Gastroesophageal sphincter (tissue), 4 donors: ENCODE data around the gene NR2C2. TPM values are rescaled to one million over a fixed set of nuclear protein-coding genes. Genes with fewer than 3 reads are reported as not detected.

Experiments
- ATAC-seq: fragments of 150-250 bp; one replicate; pipeline ENCODE4 v1.9.1; 2016; ENCODE audit warnings: mild to moderate bottlenecking, moderate library complexity
- H3K27ac ChIP-seq, 4 donors: fragments of 200-600 bp; sonication (generic) in 3 of 4; 1 replicate in 3 of 4; 2 replicates in 1 of 4; pipeline ENCODE4 v1.5.1; 2016 to 2019
- H3K27me3 ChIP-seq: fragments of 200-600 bp; sonication (generic); one replicate; pipeline ENCODE4 v1.5.1; 2019
- H3K36me3 ChIP-seq, 2 donors: fragments of 200-600 bp; sonication (generic); one replicate each; pipeline ENCODE4 v1.5.1; 2019; ENCODE audit warnings: control low read depth in 1 of 2
- H3K4me1 ChIP-seq, 3 donors: fragments of 200-600 bp; sonication (generic); 1 replicate in 2 of 3; 2 replicates in 1 of 3; pipeline ENCODE4 v1.5.1; 2016 to 2019; ENCODE audit warnings: control low read depth in 2 of 3
- H3K4me3 ChIP-seq, 2 donors: fragments of 200-600 bp; sonication (generic); one replicate each; pipeline ENCODE4 v1.5.1; 2019; ENCODE audit warnings: mild to moderate bottlenecking in 1 of 2, moderate library complexity in 1 of 2
- H3K9me3 ChIP-seq, 3 donors: fragments of 200-600 bp; sonication (generic); one replicate each; pipeline ENCODE4 v1.5.1; 2017 to 2019; ENCODE audit warnings: control low read depth in 2 of 3
- EP300 ChIP-seq: sonication (generic); formaldehyde crosslinking; IDR thresholded peaks from one replicate; pipeline ENCODE4 v1.6.1; 2017; ENCODE audit warnings: antibody characterized with exemption, mild to moderate bottlenecking
- POLR2A ChIP-seq, 2 donors: fragments of 450-650 bp; IDR thresholded peaks; one replicate each; pipeline ENCODE4 v1.6.1; 2017; ENCODE audit warnings: antibody characterized with exemption in 2 of 2, mild to moderate bottlenecking in 2 of 2, moderate library complexity in 1 of 2
- POLR2AphosphoS5 ChIP-seq: sonication (generic); formaldehyde crosslinking; IDR thresholded peaks from one replicate; pipeline ENCODE4 v1.6.1; 2017; ENCODE audit warnings: antibody characterized with exemption
- WGBS, 2 donors: methylation state at CpG; one replicate each; pipeline ENCODE4 v1.1.5; 2018; ENCODE audit warnings: low coverage in 1 of 2; 5-methylcytosine and 5-hydroxymethylcytosine counted together
- total RNA-seq, 4 donors: library from RNA; depleted of rRNA; stranded (reverse); fragments of >200 nt; gene quantifications; one replicate each; pipeline ENCODE4 v1.1.0, GENCODE V29; 2016
- TF ChIP-seq, protein P1 (sequence below), 4 experiments: fragments of 200-600 bp in 2 of 4; fragments of 450-650 bp in 2 of 4; sonication (generic) in 1 of 4; IDR thresholded peaks; one replicate each; pipeline ENCODE4 v1.5.1; 2017 to 2019; ENCODE audit warnings: antibody characterized with exemption in 4 of 4, mild to moderate bottlenecking in 2 of 4, moderate library complexity in 2 of 4

The NR2C2 gene
- total RNA-seq, 4 donors from 2014 or later, result 35.8 to 56.2 (median 40.7) TPM

DNA sequence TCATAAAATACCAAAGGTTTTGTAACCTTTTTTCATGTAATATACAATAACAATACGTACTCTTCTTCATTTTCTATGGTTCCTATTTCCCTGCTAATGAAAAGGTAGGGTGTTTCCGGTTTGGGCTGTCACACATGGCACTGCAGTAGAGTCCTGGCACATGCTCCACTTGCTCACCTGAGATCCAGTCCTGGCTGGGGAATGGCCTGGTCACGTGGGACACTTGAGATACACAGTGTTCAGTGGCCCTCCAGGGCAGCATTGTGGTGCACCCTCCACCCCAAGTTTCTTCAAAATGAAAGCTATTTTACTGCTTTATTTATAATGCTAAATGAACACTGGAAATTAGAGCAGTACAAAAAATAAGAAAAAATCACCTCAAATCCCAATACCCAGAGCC lies 94.6 kb downstream of the NR2C2 start:
- 86 to 100% methylated on average over 1 to 3 of the region's 3 CpGs for WGBS, 2 donors
- ATAC-seq, result no peak
- Histone ChIP-seq H3K27me3 (no peaks in the 10 kb centered on the region), H3K4me3 (no peak overlapping the region), H3K4me1 (peaks cover 0 to 9% (median 0%) of the 10 kb centered on the region in 3 donors), H3K36me3 (peaks cover 0 to 100% of the 10 kb centered on the region in 2 donors), H3K9me3 (no peaks in the 10 kb centered on the region), H3K27ac (no peak overlapping the region)
- TF ChIP-seq, protein P1, sequence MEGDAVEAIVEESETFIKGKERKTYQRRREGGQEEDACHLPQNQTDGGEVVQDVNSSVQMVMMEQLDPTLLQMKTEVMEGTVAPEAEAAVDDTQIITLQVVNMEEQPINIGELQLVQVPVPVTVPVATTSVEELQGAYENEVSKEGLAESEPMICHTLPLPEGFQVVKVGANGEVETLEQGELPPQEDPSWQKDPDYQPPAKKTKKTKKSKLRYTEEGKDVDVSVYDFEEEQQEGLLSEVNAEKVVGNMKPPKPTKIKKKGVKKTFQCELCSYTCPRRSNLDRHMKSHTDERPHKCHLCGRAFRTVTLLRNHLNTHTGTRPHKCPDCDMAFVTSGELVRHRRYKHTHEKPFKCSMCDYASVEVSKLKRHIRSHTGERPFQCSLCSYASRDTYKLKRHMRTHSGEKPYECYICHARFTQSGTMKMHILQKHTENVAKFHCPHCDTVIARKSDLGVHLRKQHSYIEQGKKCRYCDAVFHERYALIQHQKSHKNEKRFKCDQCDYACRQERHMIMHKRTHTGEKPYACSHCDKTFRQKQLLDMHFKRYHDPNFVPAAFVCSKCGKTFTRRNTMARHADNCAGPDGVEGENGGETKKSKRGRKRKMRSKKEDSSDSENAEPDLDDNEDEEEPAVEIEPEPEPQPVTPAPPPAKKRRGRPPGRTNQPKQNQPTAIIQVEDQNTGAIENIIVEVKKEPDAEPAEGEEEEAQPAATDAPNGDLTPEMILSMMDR (IDR thresholded peaks at IDR 0.05), result no peak
- TF ChIP-seq EP300 (no peak), POLR2A (IDR thresholded peaks at IDR 0.05) (no peak), POLR2AphosphoS5 (no peak)

DNA sequence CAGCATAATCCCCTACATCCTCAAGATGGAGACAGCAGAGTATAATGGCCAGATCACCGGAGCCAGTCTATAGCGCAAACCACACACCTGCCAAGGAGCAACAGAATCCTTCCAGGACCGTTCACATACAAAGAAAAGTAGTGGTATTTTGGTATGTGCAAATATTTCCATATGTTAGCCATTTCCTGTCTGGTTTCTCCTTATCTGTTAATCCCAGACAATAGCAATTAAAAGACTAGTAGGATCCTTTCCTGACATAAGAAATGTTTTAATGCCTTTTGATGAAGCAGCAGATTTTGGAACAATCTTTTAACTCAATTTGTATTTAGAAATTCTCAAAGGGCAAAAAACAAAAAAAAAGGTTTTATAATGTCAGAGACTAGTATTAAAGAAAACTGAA lies 95.6 kb downstream of the NR2C2 start:
- Histone ChIP-seq H3K36me3 (peaks cover 0 to 100% of the 10 kb centered on the region in 2 donors), H3K4me3 (no peak overlapping the region), H3K9me3 (no peaks in the 10 kb centered on the region), H3K4me1 (peaks cover 0 to 9% (median 0%) of the 10 kb centered on the region in 3 donors), H3K27ac (no peak overlapping the region), H3K27me3 (no peaks in the 10 kb centered on the region)
- WGBS, 2 donors, result 36 to 65% methylated on average over 2 to 3 of the region's 3 CpGs
- ATAC-seq, result no peak
- TF ChIP-seq, protein P1 (IDR thresholded peaks at IDR 0.05), result no peak
- TF ChIP-seq EP300 (no peak), POLR2AphosphoS5 (no peak)

DNA sequence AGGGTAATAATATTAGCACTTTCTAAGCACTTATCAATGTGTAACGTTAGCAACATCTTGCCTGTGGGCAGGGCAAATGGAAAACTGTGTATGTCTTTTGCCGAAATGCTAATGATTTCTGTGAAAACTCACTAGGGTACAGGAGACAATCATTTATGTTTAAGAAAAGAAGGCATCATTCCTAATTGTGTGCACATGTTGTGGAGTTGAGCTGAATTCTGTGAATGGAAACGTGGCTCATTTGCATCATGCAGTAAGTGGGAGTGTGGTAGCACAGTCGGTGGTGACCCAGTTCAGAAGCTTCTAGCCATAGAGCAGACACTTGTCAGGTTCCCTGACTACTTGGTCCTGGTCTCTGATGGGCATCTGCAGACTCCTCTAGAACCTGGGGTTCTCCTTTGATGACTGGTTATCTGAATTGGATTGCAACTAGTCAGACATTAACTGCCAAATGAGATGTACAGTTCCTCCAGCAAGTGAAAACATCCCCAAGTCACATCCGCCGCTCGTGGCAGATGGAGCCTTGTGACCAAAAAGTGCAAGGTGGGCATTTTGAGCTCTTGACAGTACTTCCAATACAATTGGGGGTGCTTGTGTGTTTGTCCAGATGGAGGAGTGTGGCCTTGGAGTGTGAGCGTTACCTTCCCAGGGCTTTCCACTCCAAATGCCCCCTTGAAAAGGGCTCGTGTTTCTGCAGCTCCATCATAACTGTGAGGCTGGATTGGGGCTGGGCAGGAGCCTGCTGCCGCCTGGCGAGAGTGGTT lies 96.2 kb downstream of the NR2C2 start:
- no peaks in the 10 kb centered on the region for H3K9me3 ChIP-seq
- H3K36me3 ChIP-seq, result peaks cover 0 to 100% of the 10 kb centered on the region in 2 donors
- 62 to 85% methylated on average over 4 to 8 of the region's 11 CpGs for WGBS, 2 donors
- TF ChIP-seq EP300, result no peak
- TF ChIP-seq POLR2A (IDR thresholded peaks at IDR 0.05), result no peak
- TF ChIP-seq POLR2AphosphoS5, result no peak
- TF ChIP-seq, protein P1 (IDR thresholded peaks at IDR 0.05), result no peak
- ATAC-seq, result no peak
- H3K4me1 ChIP-seq, result peaks cover 0 to 9% (median 0%) of the 10 kb centered on the region in 3 donors
- H3K27me3 ChIP-seq, result no peaks in the 10 kb centered on the region
- H3K27ac ChIP-seq, result no peak overlapping the region
- no peak overlapping the region for H3K4me3 ChIP-seq

DNA sequence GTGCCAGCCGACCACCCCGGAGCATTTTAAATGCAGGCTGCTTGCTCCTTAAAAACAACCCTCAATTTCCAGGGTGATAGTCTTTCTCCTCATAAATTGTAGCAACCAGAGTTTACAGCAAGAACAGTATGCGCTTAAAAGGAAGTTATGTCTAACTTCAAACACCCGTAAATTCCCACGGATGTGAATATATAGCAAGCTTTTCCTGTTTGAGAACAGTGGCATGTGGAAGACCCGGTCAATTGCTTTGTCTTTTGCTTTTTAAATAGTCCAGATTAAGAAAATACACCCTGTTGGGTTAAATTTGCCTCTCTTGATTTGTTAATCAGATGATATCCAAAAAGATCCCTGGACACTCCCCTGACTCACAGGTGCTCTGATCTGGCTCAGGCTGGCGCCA lies 96.9 kb downstream of the NR2C2 start:
- no peak for TF ChIP-seq EP300
- no peak for TF ChIP-seq POLR2AphosphoS5
- TF ChIP-seq POLR2A (IDR thresholded peaks at IDR 0.05), result no peak
- TF ChIP-seq, protein P1 (IDR thresholded peaks at IDR 0.05), result no peak
- peaks cover 0 to 9% (median 0%) of the 10 kb centered on the region in 3 donors for H3K4me1 ChIP-seq
- no peaks in the 10 kb centered on the region for H3K27me3 ChIP-seq
- no peak for ATAC-seq
- peaks cover 0 to 100% of the 10 kb centered on the region in 2 donors for H3K36me3 ChIP-seq
- no peak overlapping the region for H3K4me3 ChIP-seq
- WGBS, 2 donors, result 67 to 85% methylated on average over 7 of the region's 7 CpGs
- no peak overlapping the region for H3K27ac ChIP-seq
- H3K9me3 ChIP-seq, result no peaks in the 10 kb centered on the region

DNA sequence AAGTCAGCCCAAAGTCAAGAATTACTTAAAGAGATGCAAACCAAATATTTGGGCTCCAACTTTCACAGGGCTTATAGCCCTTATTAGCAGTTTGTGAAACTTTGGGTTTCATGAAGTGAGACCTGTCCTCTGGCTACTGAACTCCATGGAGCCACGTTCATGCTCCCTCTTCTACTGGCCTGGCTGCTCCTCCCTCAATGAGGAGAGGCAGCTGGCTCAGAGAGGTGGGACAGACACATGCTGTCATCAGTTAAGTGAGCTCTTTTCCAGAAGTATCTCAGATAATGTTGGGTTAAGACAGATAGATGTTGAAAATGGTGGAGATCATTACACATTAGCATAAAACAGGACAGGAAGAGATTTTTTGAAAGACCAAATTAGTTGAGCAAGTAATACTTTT lies 98.3 kb downstream of the NR2C2 start:
- no peak overlapping the region for H3K4me3 ChIP-seq
- H3K27me3 ChIP-seq, result no peaks in the 10 kb centered on the region
- ATAC-seq, result no peak
- no peak overlapping the region for H3K27ac ChIP-seq
- H3K36me3 ChIP-seq, result peaks cover 0 to 100% of the 10 kb centered on the region in 2 donors
- H3K9me3 ChIP-seq, result no peaks in the 10 kb centered on the region
- no peak for TF ChIP-seq POLR2AphosphoS5
- no peak for TF ChIP-seq EP300
- TF ChIP-seq, protein P1 (IDR thresholded peaks at IDR 0.05), result no peak
- TF ChIP-seq POLR2A (IDR thresholded peaks at IDR 0.05), result no peak
- 40 to 70% methylated on average over 1 of the region's 1 CpG for WGBS, 2 donors
- H3K4me1 ChIP-seq, result peaks cover 0 to 4% (median 0%) of the 10 kb centered on the region in 3 donors
